Neuron (in vitro differentiated cells): ENCODE measurements around the gene MCF2L2.

ENCODE experiments used
- H2AFZ ChIP-seq: one replicate; pipeline ENCODE4 v1.6.1; 2013; ENCODE audit warnings: low read depth, mild to moderate bottlenecking, inconsistent platforms, low read length, moderate library complexity
- H3K27me3 ChIP-seq: one replicate; pipeline ENCODE4 v1.6.1; 2013; ENCODE audit warnings: low read length; ENCODE audit not compliant: insufficient read depth
- H3K36me3 ChIP-seq: one replicate; pipeline ENCODE4 v1.6.1; 2013; ENCODE audit warnings: low read length; ENCODE audit not compliant: insufficient read depth
- H3K4me1 ChIP-seq: one replicate; pipeline ENCODE4 v1.6.1; 2013; ENCODE audit warnings: low read length; ENCODE audit not compliant: insufficient read depth
- H3K4me3 ChIP-seq: 2 replicates; pipeline ENCODE4 v1.5.1; 2013; ENCODE audit warnings: mild to moderate bottlenecking, low read length, moderate library complexity
- H3K9me3 ChIP-seq: one replicate; pipeline ENCODE4 v1.6.1; 2013; ENCODE audit warnings: low read length

MCF2L2 gene

DNA sequence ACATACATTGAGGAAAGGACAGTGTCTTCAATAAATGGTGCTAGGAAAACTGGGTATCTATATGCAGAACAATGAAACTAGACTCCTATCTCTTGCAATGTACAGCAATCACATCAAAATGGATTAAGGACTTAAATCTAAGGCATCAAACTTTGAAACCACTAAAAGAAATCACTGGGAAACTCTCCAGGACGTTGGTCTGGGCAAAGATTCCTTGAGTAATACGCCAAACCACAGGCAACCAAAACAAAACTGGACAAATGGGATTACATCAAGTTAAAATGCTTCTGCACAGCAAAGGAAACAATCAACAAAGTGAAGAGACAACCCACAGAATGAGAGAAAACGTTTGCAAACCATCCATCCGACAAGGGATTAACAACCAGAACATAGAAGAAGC, 280.4 kb downstream of the MCF2L2 start:
- no peak overlapping the region for H3K4me3 ChIP-seq
- no peak overlapping the region for H2AFZ ChIP-seq
- H3K36me3 ChIP-seq = no peaks in the 10 kb centered on the region
- H3K9me3 ChIP-seq = no peaks in the 10 kb centered on the region
- peaks cover 5% of the 10 kb centered on the region for H3K27me3 ChIP-seq
- no peaks in the 10 kb centered on the region for H3K4me1 ChIP-seq

DNA sequence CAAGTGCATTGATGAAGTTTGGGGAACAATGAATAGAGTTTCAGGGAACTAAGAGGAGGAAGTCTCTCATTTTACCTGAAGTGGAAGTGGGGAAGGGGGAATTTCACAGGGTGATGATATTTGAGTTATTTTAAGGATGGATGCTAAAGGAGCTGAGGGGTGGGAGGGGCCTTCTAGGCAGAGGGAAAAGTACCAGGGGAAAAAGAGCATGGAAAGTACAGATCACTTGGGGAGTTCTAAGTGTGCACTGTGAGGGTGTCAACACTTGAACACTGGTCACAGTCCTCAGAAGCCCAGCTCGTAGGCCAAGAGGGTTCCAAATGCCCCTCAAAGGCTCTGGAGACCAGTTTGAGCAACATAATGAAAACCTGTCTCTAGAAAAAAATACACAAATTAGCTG, 284.1 kb downstream of the MCF2L2 start:
- Histone ChIP-seq H3K27me3 (no peaks in the 10 kb centered on the region), H2AFZ (no peak overlapping the region), H3K4me3 (no peak overlapping the region), H3K36me3 (no peaks in the 10 kb centered on the region), H3K4me1 (peaks cover 10% of the 10 kb centered on the region), H3K9me3 (peaks cover 2% of the 10 kb centered on the region)

DNA sequence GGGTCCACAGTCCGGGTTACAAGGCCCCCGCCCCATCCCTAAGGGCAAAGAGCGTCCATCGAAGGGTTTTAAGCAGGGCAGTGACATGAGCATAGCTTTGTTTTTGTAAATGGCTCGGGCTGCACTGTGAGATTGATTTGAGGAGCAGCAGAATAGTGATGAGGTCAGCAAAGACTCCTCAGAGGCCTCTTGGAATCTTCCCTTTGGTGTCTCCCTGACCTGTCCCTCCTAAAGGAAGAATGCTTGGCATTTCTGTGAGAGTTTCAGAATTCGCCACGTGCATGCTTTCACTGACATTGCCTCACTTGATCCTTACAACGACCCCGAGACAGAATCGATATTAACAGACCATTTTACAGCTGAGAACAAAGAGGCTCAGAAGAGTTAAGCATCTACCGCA, 286.2 kb downstream of the MCF2L2 start:
- Histone ChIP-seq H3K4me1 (peaks cover 10% of the 10 kb centered on the region), H3K36me3 (no peaks in the 10 kb centered on the region), H3K9me3 (peaks cover 4% of the 10 kb centered on the region), H2AFZ (no peak overlapping the region), H3K4me3 (no peak overlapping the region), H3K27me3 (no peaks in the 10 kb centered on the region)

DNA sequence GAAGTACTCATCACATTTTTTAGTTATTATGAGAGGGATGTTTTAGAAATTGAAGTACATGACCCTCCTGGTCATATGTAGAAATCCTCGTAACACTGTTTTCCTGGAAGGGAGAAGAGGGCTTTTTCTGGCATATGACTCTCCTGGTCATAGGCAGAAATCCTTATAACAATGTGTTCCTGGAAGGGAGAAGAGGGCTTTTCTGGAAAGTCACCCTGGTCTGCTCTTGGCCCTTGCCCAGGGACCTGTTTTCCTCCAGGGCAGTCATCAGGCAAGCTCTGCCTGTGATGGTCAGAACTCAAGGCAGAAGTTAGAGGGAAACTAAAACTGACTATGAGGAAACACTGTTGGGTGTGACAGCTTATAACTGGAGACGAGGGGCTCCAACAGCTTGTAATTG, 293.6 kb downstream of the MCF2L2 start:
- Histone ChIP-seq H3K4me3 (no peak overlapping the region), H3K27me3 (peaks cover 28% of the 10 kb centered on the region), H3K4me1 (no peaks in the 10 kb centered on the region), H2AFZ (no peak overlapping the region), H3K36me3 (no peaks in the 10 kb centered on the region), H3K9me3 (peaks cover 3% of the 10 kb centered on the region)

DNA sequence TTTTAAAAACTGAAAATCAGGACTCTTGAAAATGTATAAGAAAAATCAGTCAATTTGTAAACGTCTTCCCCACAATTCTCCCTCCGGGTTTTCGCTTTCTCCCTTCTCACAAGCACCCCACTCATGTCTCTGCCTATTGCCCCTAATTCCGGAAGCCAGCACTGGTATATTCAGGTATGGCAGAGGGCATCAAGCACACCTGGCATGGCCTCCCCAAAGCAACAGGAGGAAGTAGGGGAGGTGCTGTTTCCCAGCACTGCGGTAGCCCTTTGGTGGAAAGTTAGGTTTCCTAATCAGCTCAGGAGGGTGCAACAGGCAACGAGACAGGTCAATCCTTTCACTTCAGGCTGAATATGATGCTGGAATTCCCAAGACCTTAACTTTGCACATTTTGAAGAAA, 296.0 kb downstream of the MCF2L2 start:
- H3K4me1 ChIP-seq = no peaks in the 10 kb centered on the region
- no peak overlapping the region for H2AFZ ChIP-seq
- H3K36me3 ChIP-seq = no peaks in the 10 kb centered on the region
- no peaks in the 10 kb centered on the region for H3K9me3 ChIP-seq
- no peak overlapping the region for H3K4me3 ChIP-seq
- H3K27me3 ChIP-seq = peaks cover 28% of the 10 kb centered on the region

DNA sequence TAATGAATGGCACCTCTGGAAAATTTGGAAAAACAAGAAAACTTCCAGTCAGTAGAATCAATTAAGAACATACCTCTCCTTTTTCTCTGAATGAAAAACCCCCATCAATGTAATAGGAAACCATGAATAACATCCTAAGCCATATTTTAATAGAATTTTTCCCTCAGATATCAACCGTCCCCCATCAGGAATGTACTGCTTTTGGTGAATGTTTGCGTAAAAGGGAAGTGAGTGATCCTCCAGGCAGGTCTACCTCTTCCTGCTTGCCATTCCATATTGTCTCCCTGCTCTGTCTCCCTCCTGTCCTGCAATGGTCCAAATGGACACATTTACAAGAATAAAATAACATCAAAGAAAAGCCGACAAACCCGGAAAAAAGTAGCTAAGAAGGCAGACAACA, 296.7 kb downstream of the MCF2L2 start:
- Histone ChIP-seq H3K4me1 (no peaks in the 10 kb centered on the region), H3K27me3 (peaks cover 28% of the 10 kb centered on the region), H3K9me3 (no peaks in the 10 kb centered on the region), H3K4me3 (no peak overlapping the region), H3K36me3 (no peaks in the 10 kb centered on the region), H2AFZ (no peak overlapping the region)

DNA sequence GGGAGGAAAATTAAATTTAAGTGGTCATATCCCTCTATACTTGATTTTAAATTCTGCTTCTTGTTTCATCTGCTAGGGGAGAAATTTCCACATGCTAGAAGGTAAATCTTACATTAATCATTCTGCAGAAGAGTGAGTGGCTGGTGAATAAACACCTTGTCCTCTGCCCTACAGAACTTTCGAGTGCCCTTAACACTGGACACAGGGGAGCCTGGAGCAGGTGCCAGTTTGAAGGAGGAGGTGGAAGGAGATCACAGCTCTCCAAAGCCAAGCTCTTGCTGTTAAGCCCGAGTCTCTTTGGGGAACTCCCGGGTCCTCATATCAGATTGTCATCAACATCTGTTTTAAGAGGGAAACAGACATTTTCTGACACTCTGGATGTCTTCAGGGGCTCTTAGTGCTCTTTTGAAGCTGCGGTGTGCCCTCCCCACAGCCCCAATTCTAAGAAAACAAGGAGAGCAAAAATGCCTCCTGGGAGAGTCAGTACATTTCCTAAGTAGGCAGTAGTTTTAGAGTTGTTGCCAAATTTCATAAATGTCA, 297.2 kb downstream of the MCF2L2 start:
- Histone ChIP-seq H3K4me1 (no peaks in the 10 kb centered on the region), H3K27me3 (peaks cover 28% of the 10 kb centered on the region), H3K4me3 (no peak overlapping the region), H3K36me3 (no peaks in the 10 kb centered on the region), H3K9me3 (no peaks in the 10 kb centered on the region), H2AFZ (no peak overlapping the region)

DNA sequence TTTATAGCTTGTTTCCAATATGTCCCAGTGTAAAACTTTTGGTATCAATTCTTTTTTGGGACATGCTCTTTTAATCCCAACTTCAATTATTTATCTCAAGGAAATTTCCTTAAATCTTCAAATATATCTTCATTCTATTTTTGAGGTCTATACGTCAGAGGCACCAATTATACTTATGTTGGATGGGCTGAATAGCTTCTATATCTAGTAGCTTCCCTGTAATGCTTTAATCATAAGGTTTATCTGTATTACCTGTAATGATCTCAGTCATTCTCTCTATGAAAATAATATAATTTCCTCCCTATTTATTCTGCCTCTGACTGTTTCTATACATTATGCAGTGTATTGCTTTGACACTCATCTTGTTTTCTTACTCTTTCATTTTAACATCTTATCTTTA, 299.2 kb downstream of the MCF2L2 start:
- no peak overlapping the region for H2AFZ ChIP-seq
- no peaks in the 10 kb centered on the region for H3K4me1 ChIP-seq
- H3K36me3 ChIP-seq = no peaks in the 10 kb centered on the region
- H3K27me3 ChIP-seq = peaks cover 18% of the 10 kb centered on the region
- no peaks in the 10 kb centered on the region for H3K9me3 ChIP-seq
- H3K4me3 ChIP-seq = no peak overlapping the region

DNA sequence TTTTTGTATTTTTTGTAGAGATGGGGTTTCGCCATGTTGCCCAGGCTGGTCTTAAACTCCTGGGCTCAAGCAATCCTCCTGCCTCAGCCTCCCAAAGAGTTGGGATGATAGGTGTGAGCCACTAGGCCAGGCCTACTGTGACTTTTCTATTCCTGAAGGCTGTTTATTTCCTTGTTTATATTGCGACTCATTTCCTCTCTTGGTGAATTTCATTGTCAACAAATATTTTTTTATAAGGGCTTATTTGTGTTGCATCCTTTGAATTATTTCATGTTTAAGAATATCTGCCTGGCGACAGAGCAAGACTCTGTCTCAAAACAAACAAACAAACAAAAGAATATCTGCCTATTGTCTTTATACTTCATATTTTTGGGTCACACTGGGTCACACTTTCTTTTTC, 299.7 kb downstream of the MCF2L2 start:
- no peak overlapping the region for H2AFZ ChIP-seq
- no peak overlapping the region for H3K4me3 ChIP-seq
- H3K9me3 ChIP-seq = no peaks in the 10 kb centered on the region
- no peaks in the 10 kb centered on the region for H3K36me3 ChIP-seq
- H3K4me1 ChIP-seq = peaks cover 3% of the 10 kb centered on the region
- H3K27me3 ChIP-seq = peaks cover 12% of the 10 kb centered on the region
